Hepatocyte (in vitro differentiated cells): ENCODE measurements around the gene SMARCA5. TPM values are rescaled to one million over a fixed set of nuclear protein-coding genes. Genes with fewer than 3 reads are reported as not detected.

Source experiments
- DNase-seq: peaks from one replicate; pipeline ENCODE4 v3.0.0-alpha.2; 2016; ENCODE audit warnings: low spot score
- H2AFZ ChIP-seq: fragments of 200-600 bp; sonication (generic); 2 replicates; pipeline ENCODE4 v1.6.0; 2016; ENCODE audit warnings: antibody characterized with exemption, mild to moderate bottlenecking
- H3K27ac ChIP-seq: fragments of 200-600 bp; sonication (generic); 2 replicates; pipeline ENCODE4 v1.5.1; 2016; ENCODE audit warnings: mild to moderate bottlenecking
- H3K27me3 ChIP-seq: fragments of 200-600 bp; sonication (generic); 2 replicates; pipeline ENCODE4 v1.6.1; 2016
- H3K36me3 ChIP-seq: fragments of 200-600 bp; sonication (generic); replicated peaks from 2 replicates; pipeline ENCODE4 v1.5.1; 2016; ENCODE audit warnings: low read depth; ENCODE audit not compliant: insufficient read depth
- H3K4me1 ChIP-seq: fragments of 200-600 bp; sonication (generic); 2 replicates; pipeline ENCODE4 v1.5.1; 2016; ENCODE audit warnings: mild to moderate bottlenecking, moderate library complexity; ENCODE audit not compliant: insufficient read depth
- H3K4me2 ChIP-seq: fragments of 200-600 bp; sonication (generic); 2 replicates; pipeline ENCODE4 v1.6.0; 2016
- H3K4me3 ChIP-seq: fragments of 200-600 bp; sonication (generic); 2 replicates; pipeline ENCODE4 v1.5.1; 2016; ENCODE audit warnings: mild to moderate bottlenecking
- H3K79me2 ChIP-seq: fragments of 200-600 bp; sonication (generic); 2 replicates; pipeline ENCODE4 v1.6.0; 2017; ENCODE audit warnings: mild to moderate bottlenecking
- H3K9me2 ChIP-seq: fragments of 200-600 bp; sonication (generic); replicated peaks from 2 replicates; pipeline ENCODE4 v1.6.0; 2017; ENCODE audit warnings: mild to moderate bottlenecking; ENCODE audit not compliant: insufficient read depth
- H3K9me3 ChIP-seq: fragments of 200-600 bp; sonication (generic); 2 replicates; pipeline ENCODE4 v1.5.1; 2016; ENCODE audit warnings: low read depth, mild to moderate bottlenecking
- H4K20me1 ChIP-seq: fragments of 200-600 bp; sonication (generic); 2 replicates; pipeline ENCODE4 v1.6.0; 2016; ENCODE audit warnings: mild to moderate bottlenecking; ENCODE audit not compliant: insufficient read depth, poor library complexity, severe bottlenecking
- EZH2 ChIP-seq: fragments of 200-600 bp; sonication (generic); IDR thresholded peaks from 2 replicates; pipeline ENCODE4 v1.6.1; 2016; ENCODE audit warnings: antibody characterized with exemption, mild to moderate bottlenecking, borderline replicate concordance
- EZH2phosphoT487 ChIP-seq: fragments of 200-600 bp; sonication (generic); IDR thresholded peaks from one replicate; pipeline ENCODE4 v1.6.1; 2018; ENCODE audit warnings: antibody characterized with exemption, mild to moderate bottlenecking, low read depth, moderate library complexity; ENCODE audit not compliant: unreplicated experiment, severe bottlenecking
- WGBS: methylation state at CpG from one replicate; pipeline ENCODE4 v1.1.6; 2016; ENCODE audit warnings: low lambda C conversion rate; ENCODE audit errors: missing lambda C conversion rate; 5-methylcytosine and 5-hydroxymethylcytosine counted together
- polyA plus RNA-seq: library from polyadenylated mRNA; unstranded; fragments of >200 nt; fragmentation: Nextera tagmentation; extraction: Ambion mirVana; gene quantifications from 2 replicates; pipeline ENCODE4 v1.2.1, GENCODE V29; 2016
- total RNA-seq: library from RNA; depleted of rRNA; stranded (reverse); fragments of >200 nt; gene quantifications from 2 replicates; pipeline ENCODE4 v1.2.3, GENCODE V29; 2014
- TF ChIP-seq, protein P1 (sequence below): fragments of 200-600 bp; sonication (generic); IDR thresholded peaks from 2 replicates; pipeline ENCODE4 v1.5.1; 2016; ENCODE audit warnings: antibody characterized with exemption, mild to moderate bottlenecking; ENCODE audit not compliant: poor library complexity

The SMARCA5 gene
- total and polyA plus RNA-seq, 2 experiments from 2014 or later, result 38.7 to 73.0 TPM

DNA sequence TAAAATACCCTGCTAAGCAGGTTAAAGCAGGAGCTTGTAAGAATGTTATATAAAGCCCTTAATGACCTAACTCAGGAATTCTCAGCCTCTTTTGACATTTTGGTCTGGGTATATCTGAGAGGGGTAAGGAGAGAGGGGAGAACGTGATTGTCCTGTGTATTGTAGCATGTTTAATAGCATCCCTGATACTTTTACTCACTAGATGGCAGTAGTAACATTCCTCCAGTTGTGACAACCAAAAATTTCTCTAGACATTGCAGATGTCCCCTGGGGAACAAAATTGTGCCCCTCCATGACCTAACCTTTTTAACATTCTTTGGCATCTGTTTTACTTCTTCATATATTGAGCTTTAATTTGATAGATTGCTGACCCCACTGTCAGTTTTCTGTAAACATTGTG, 17.9 kb downstream of the SMARCA5 start:
- Histone ChIP-seq H3K4me1 (no peaks in the 10 kb centered on the region), H2AFZ (no peak overlapping the region), H3K27me3 (no peaks in the 10 kb centered on the region), H3K9me3 (no peaks in the 10 kb centered on the region), H4K20me1 (no peaks in the 10 kb centered on the region), H3K79me2 (peaks cover 15% of the 10 kb centered on the region), H3K9me2 (no peaks in the 10 kb centered on the region), H3K36me3 (no peaks in the 10 kb centered on the region), H3K4me3 (no peak overlapping the region), H3K4me2 (no peak overlapping the region), H3K27ac (no peak overlapping the region)
- WGBS, result 60% methylated on average over 1 of the region's 1 CpG
- no peak for DNase-seq
- TF ChIP-seq, protein P1, sequence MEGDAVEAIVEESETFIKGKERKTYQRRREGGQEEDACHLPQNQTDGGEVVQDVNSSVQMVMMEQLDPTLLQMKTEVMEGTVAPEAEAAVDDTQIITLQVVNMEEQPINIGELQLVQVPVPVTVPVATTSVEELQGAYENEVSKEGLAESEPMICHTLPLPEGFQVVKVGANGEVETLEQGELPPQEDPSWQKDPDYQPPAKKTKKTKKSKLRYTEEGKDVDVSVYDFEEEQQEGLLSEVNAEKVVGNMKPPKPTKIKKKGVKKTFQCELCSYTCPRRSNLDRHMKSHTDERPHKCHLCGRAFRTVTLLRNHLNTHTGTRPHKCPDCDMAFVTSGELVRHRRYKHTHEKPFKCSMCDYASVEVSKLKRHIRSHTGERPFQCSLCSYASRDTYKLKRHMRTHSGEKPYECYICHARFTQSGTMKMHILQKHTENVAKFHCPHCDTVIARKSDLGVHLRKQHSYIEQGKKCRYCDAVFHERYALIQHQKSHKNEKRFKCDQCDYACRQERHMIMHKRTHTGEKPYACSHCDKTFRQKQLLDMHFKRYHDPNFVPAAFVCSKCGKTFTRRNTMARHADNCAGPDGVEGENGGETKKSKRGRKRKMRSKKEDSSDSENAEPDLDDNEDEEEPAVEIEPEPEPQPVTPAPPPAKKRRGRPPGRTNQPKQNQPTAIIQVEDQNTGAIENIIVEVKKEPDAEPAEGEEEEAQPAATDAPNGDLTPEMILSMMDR, result peak; percentile 39
- no peak for TF ChIP-seq EZH2

DNA sequence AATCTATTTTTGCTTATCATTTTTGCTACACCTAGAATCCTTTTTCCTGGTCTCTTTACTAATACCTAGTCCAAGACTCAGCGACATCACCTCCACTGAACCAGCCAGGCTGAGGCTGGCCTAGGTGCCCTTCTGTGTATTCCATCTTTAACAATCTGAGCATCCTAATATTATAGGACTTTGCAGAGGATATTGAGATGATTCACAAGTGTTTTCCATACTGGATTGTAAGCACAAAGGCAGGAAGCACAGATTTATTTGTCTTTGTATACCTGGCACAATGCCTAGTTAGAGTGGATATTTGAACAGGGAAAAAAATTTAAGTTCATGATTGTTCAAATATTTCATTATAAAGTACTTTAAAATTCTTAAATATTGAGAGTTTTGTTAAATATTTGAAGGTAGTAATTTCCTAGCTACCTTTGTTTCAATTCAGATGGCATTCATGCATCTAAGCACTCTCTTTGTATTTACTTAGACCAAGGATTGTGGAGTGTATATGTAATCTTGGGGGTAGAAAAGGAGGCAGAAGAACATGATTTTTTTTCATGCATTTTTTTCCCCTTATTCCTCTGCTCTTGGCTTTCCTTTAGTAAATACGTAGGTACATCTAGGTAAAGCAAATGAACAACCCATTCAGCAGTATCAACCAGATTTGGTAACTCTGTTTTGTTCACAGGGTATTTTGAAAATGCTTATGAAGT, 18.4 kb downstream of the SMARCA5 start:
- Histone ChIP-seq H4K20me1 (no peaks in the 10 kb centered on the region), H2AFZ (no peak overlapping the region), H3K9me3 (no peaks in the 10 kb centered on the region), H3K4me3 (no peak overlapping the region), H3K36me3 (no peaks in the 10 kb centered on the region), H3K4me1 (no peaks in the 10 kb centered on the region), H3K4me2 (no peak overlapping the region), H3K27ac (no peak overlapping the region), H3K27me3 (no peaks in the 10 kb centered on the region), H3K79me2 (peaks cover 14% of the 10 kb centered on the region), H3K9me2 (no peaks in the 10 kb centered on the region)
- TF ChIP-seq EZH2 (no peak), EZH2phosphoT487 (no peak)
- TF ChIP-seq, protein P1, result no peak
- WGBS, result 94% methylated on average over 2 of the region's 2 CpGs
- no peak for DNase-seq

DNA sequence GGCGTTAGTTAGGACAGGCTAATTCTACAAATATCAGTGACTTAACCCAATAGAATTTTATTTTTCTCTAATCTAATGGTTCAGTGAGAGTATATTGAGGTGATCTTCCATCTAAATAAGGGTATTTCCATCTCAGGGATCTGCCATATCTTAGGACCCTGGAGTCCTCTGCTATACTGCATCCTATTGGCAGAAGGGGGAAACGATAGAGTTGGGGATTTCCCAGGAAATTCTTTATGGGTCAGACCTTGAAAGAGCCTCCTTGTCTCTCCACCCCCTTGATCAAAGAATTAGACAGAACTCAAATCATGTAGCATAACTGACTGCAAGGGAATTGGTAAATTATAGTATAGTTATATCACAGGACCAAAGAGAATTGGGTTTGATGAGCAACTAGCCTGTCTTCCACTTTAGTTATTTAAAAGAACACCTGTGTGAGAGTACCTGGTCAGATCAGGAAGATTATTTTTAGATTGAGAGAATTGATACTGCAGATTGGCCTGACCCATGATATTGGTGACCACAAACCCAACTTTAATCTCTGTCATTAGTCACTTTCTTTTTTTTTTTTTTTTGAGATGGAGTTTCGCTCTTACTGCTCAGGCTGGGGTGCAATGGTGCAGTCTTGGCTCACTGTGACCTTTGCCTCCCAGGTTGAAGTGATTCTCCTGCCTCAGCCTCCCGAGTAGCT, 25.6 kb downstream of the SMARCA5 start:
- Histone ChIP-seq H3K9me2 (no peaks in the 10 kb centered on the region), H2AFZ (no peak overlapping the region), H3K9me3 (no peaks in the 10 kb centered on the region), H3K4me1 (no peaks in the 10 kb centered on the region), H3K79me2 (peaks cover 4% of the 10 kb centered on the region), H3K36me3 (no peaks in the 10 kb centered on the region), H3K27me3 (no peaks in the 10 kb centered on the region), H3K4me2 (no peak overlapping the region), H3K4me3 (no peak overlapping the region), H4K20me1 (no peaks in the 10 kb centered on the region), H3K27ac (no peak overlapping the region)
- no peak for TF ChIP-seq EZH2phosphoT487
- TF ChIP-seq EZH2, result no peak
- TF ChIP-seq, protein P1, result no peak
- DNase-seq, result no peak
- WGBS, result 90% methylated on average over 4 of the region's 4 CpGs
